Stimulated activated CD8-positive, alpha-beta memory T cell treated with anti-CD3 and anti-CD28 coated beads, Interleukin-4, amount 100 ng/mL, for 4 hours (primary cell): ENCODE measurements around the gene RAD51B.

ENCODE experiments used
- DNase-seq, 2 donors: peaks; one replicate each; pipeline ENCODE4 v3.0.0-alpha.2; 2020; ENCODE audit warnings: low read depth in 2 of 2, low spot score in 1 of 2

RAD51B gene

GRCh38 chr14:68602507-68602906 is 782.9 kb downstream of the RAD51B start:
- no peak for DNase-seq

GRCh38 chr14:68603533-68604360 is 784.2 kb downstream of the RAD51B start:
- no peak for DNase-seq

GRCh38 chr14:68604361-68604730 is 784.8 kb downstream of the RAD51B start:
- no peak for DNase-seq

- no peak for DNase-seq
These were observed 785.2 kb downstream of the RAD51B start for GRCh38 chr14:68604822-68605221.

GRCh38 chr14:68606176-68606575 is 786.6 kb downstream of the RAD51B start:
- DNase-seq = no peak

GRCh38 chr14:68606644-68607043 is 787.1 kb downstream of the RAD51B start:
- no peak for DNase-seq

GRCh38 chr14:68607081-68607866 is 787.7 kb downstream of the RAD51B start:
- DNase-seq = no peak

GRCh38 chr14:68607867-68608573 is 788.4 kb downstream of the RAD51B start:
- no peak for DNase-seq

- DNase-seq = no peak
These were observed 789.0 kb downstream of the RAD51B start for GRCh38 chr14:68608574-68608962.

GRCh38 chr14:68609012-68609411 is 789.4 kb downstream of the RAD51B start:
- DNase-seq = no peak

- DNase-seq = no peak
These were observed 790.7 kb downstream of the RAD51B start for GRCh38 chr14:68610251-68610793.

- no peak for DNase-seq
These were observed 792.0 kb downstream of the RAD51B start for GRCh38 chr14:68611599-68611998.

- DNase-seq = no peak
These were observed 792.5 kb downstream of the RAD51B start for GRCh38 chr14:68612049-68612448.

GRCh38 chr14:68616221-68616902 is 796.8 kb downstream of the RAD51B start:
- DNase-seq = no peak

GRCh38 chr14:68619790-68620574 is 800.4 kb downstream of the RAD51B start:
- DNase-seq = no peak

GRCh38 chr14:68621400-68622365 is 802.1 kb downstream of the RAD51B start:
- no peak for DNase-seq

GRCh38 chr14:68622856-68623255 is 803.3 kb downstream of the RAD51B start:
- DNase-seq = no peak

- DNase-seq = no peak
These were observed 803.7 kb downstream of the RAD51B start for GRCh38 chr14:68623307-68623706.

GRCh38 chr14:68623826-68624225 is 804.2 kb downstream of the RAD51B start:
- no peak for DNase-seq
